ENCODE results near the gene TSPY1.
"Not testable (repeated sequence)": the region's sequence is repeated elsewhere in the genome, so short reads cannot be mapped to it uniquely, and the experiment has no call there.

Gene TSPY1

GRCh38 chrY:9466655-9467054, at the start of gene TSPY1:
Gene TSPY1, plus strand, starts transcription at chrY:9466955. Its CDS starts 46 bp downstream, at chrY:9467001.
- not testable (repeated sequence) for DNase-seq

DNA sequence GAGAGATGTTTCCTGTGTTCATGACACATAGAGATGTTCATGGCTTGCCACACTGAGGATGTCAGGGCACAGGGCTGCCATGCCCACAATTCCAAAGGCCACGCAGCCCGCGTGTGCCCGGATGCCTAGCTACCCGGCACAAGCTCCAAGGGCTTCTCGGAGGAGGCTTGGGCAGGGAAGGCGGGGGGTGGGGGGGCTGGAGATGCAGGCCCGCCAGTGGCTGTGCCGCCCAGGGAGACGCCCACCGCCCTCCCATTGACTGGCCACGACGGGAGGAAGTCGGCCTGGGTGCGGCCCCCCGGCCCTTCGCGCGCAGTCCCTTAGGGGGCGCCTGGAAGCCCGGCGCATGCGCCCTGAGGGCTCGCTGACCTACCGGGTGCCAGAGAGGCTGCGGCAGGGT, 20.2 kb downstream of the TSPY1 start, which contains the start of gene TSPY9:
Gene TSPY9 (plus strand): TSS at position 301 of the 400 bp plus-strand sequence. CDS start 46 bp downstream, at position 347.
- not testable (repeated sequence) for DNase-seq

GRCh38 chrY:9504396-9504795, 37.6 kb downstream of the TSPY1 start:
- DNase-seq = not testable (repeated sequence)

DNA sequence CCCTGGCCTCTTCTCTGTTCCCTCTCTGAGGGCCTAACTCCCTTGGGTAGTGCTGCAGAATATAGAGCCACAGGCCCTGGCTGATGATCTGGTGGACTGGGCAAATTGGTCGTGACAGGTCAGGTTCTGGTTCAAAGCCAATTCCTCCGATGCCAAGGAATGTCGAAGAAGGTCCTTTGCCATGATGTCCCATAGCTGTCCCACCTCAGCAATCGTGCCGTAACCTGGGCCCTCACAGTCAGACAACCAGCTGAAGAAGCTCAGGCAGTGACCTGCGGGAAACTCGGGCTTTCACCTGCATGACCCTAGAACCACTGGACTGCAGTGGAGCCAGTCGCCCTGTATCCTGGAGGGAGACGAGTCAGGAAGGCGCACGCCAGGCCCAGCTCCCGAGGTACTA, 49.5 kb downstream of the TSPY1 start:
- not testable (repeated sequence) for DNase-seq
